HepG2 (cell line): Measurements from ENCODE around the gene STK36. TPM values are rescaled to one million over a fixed set of nuclear protein-coding genes. Genes with fewer than 3 reads are reported as not detected.

Experiments used
- AGO2 ChIP-seq: fragments of 200-400 bp; formaldehyde crosslinking; optimal IDR thresholded peaks from 2 replicates; pipeline ENCODE3; 2017; ENCODE audit warnings: mild to moderate bottlenecking, low read depth, low read length, moderate library complexity
- BRCA1 ChIP-seq: sonication (generic); formaldehyde crosslinking; IDR thresholded peaks from 2 replicates; pipeline ENCODE4 v1.4.0; 2020; ENCODE audit warnings: missing genetic modification reagents
- ESRRA ChIP-seq: sonication (generic); formaldehyde crosslinking; IDR thresholded peaks from 2 replicates; pipeline ENCODE4 v1.5.1; 2020; ENCODE audit warnings: mild to moderate bottlenecking, low read depth, missing genetic modification reagents
- IRX3 ChIP-seq: sonication (generic); formaldehyde crosslinking; IDR thresholded peaks from 2 replicates; pipeline ENCODE4 v1.8.1; 2023; ENCODE audit warnings: mild to moderate bottlenecking, low read depth, missing genetic modification reagents, borderline replicate concordance
- KDM3A ChIP-seq: IDR thresholded peaks from 2 replicates; pipeline ENCODE4 v1.6.1; 2018; ENCODE audit warnings: low read depth, missing compliant biosample characterization
- KLF11 ChIP-seq: IDR thresholded peaks from 2 replicates; pipeline ENCODE4 v1.6.1; 2016; ENCODE audit warnings: missing compliant biosample characterization
- NR2C2 ChIP-seq: sonication (generic); formaldehyde crosslinking; IDR thresholded peaks from 2 replicates; pipeline ENCODE4 v1.4.0; 2020; ENCODE audit warnings: missing genetic modification reagents, mild to moderate bottlenecking, moderate library complexity, borderline replicate concordance
- ZC3H4 ChIP-seq: sonication (generic); formaldehyde crosslinking; IDR thresholded peaks from 2 replicates; pipeline ENCODE4 v1.4.0; 2020; ENCODE audit warnings: missing genetic modification reagents, borderline replicate concordance
- ZMYM4 ChIP-seq: sonication (generic); formaldehyde crosslinking; IDR thresholded peaks from 2 replicates; pipeline ENCODE4 v1.8.1; 2023; ENCODE audit warnings: mild to moderate bottlenecking, missing genetic modification reagents
- ZNF34 ChIP-seq: sonication (generic); formaldehyde crosslinking; IDR thresholded peaks from 2 replicates; pipeline ENCODE4 v1.4.0; 2020; ENCODE audit warnings: mild to moderate bottlenecking, missing genetic modification reagents, borderline replicate concordance
- ZNF775 ChIP-seq: sonication (generic); formaldehyde crosslinking; IDR thresholded peaks from 2 replicates; pipeline ENCODE4 v1.4.0; 2020; ENCODE audit warnings: missing genetic modification reagents, mild to moderate bottlenecking, moderate library complexity, borderline replicate concordance
- ZNF839 ChIP-seq: sonication (generic); formaldehyde crosslinking; IDR thresholded peaks from 2 replicates; pipeline ENCODE4 v1.4.0; 2020; ENCODE audit warnings: missing genetic modification reagents, mild to moderate bottlenecking, borderline replicate concordance
- polyA plus RNA-seq, 8 experiments: library from polyadenylated mRNA; depleted of rRNA in 3 of 8; stranded (reverse) in 7 of 8; unstranded in 1 of 8; fragments of >200 nt; fragmentation: Illumina TruSeq in 4 of 8; extraction: Trizol in 4 of 8; gene quantifications; 2 replicates each; pipeline versions ENCODE4 v1.2.1 to v1.2.3, GENCODE V29; 2011 to 2016; ENCODE audit warnings: low read depth in 4 of 8, missing spikeins in 1 of 8, mixed read lengths in 1 of 8; ENCODE audit not compliant: insufficient read depth in 1 of 8
- total RNA-seq, 5 experiments: library from RNA; depleted of rRNA; stranded (reverse); fragments of >200 nt; fragmentation: Illumina TruSeq; extraction: Trizol; gene quantifications; 2 replicates each; pipeline ENCODE4 v1.2.3, GENCODE V29; 2016; ENCODE audit warnings: low read depth in 1 of 5
- TF ChIP-seq, protein P1 (sequence below): sonication (generic); formaldehyde crosslinking; IDR thresholded peaks from 2 replicates; pipeline ENCODE4 v1.9.0; 2021; ENCODE audit warnings: missing genetic modification reagents, borderline replicate concordance
- TF ChIP-seq, protein P2 (sequence below): sonication (generic); formaldehyde crosslinking; IDR thresholded peaks from 2 replicates; pipeline ENCODE4 v1.5.0; 2020; ENCODE audit warnings: mild to moderate bottlenecking, missing genetic modification reagents
- TF ChIP-seq, protein P3 (sequence below): sonication (generic); formaldehyde crosslinking; IDR thresholded peaks from 2 replicates; pipeline ENCODE4 v1.4.0; 2020; ENCODE audit warnings: mild to moderate bottlenecking, missing genetic modification reagents

STK36 gene
- total and polyA plus RNA-seq, 2 of the 13 experiments (the other 11 are each of a cell fraction or from before 2014, with no cell fraction given) = 45.9 to 83.5 TPM

DNA sequence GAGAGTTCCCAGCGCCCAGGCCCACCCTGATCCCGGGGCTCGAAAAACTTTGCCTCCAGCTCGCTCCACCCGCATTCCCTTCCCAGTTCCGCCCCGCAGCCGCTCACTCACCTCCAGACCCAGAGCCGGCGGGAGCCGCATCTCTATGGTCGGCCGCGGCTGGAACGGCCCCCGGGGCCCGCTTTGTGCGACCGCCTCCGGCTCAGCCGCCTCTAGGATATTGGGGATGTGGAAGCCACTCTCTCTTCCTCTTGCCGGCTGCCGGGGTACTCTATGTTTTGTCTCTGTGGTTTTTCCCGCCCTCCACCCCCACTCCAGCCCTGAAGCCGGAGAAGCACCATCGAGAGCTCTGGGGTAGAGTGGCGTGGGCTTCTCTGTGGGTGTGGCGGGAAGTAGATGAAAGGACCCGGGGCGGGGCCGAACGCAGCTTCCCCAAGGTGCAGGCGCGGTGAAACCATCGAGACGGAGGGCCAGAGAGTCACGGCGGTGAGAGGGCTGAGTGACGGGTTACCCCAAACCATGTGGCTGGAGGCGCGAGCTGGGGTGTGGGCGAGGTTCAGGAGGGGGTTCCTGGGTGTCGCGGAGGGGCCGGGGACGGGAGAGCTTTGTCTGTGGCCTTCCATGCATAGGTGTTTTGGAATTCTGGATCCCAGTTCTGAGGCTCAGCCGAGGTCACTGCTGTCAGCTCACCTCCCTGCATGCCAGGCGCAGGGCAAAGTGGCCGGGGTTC is 12.5 kb upstream of the STK36 start, which contains the start of the genes BCS1L and ZNF142 (continued):
- TF ChIP-seq ESRRA (CRISPR knock-in tag) = peak; percentile 58
- TF ChIP-seq ZC3H4 (CRISPR knock-in tag) = no peak
- TF ChIP-seq NR2C2 (CRISPR knock-in tag) = peak; percentile 89
- peak; percentile 79; the same call in 1 of the 2 replicates for TF ChIP-seq ZNF34
- TF ChIP-seq ZNF775 (CRISPR knock-in tag) = 0 out of 2 replicates have a peak, but pooled peaks have one; percentile 34
- TF ChIP-seq BRCA1 (CRISPR knock-in tag) = no peak
- TF ChIP-seq, protein P1, sequence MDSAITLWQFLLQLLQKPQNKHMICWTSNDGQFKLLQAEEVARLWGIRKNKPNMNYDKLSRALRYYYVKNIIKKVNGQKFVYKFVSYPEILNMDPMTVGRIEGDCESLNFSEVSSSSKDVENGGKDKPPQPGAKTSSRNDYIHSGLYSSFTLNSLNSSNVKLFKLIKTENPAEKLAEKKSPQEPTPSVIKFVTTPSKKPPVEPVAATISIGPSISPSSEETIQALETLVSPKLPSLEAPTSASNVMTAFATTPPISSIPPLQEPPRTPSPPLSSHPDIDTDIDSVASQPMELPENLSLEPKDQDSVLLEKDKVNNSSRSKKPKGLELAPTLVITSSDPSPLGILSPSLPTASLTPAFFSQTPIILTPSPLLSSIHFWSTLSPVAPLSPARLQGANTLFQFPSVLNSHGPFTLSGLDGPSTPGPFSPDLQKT = no peak
- TF ChIP-seq, protein P2, sequence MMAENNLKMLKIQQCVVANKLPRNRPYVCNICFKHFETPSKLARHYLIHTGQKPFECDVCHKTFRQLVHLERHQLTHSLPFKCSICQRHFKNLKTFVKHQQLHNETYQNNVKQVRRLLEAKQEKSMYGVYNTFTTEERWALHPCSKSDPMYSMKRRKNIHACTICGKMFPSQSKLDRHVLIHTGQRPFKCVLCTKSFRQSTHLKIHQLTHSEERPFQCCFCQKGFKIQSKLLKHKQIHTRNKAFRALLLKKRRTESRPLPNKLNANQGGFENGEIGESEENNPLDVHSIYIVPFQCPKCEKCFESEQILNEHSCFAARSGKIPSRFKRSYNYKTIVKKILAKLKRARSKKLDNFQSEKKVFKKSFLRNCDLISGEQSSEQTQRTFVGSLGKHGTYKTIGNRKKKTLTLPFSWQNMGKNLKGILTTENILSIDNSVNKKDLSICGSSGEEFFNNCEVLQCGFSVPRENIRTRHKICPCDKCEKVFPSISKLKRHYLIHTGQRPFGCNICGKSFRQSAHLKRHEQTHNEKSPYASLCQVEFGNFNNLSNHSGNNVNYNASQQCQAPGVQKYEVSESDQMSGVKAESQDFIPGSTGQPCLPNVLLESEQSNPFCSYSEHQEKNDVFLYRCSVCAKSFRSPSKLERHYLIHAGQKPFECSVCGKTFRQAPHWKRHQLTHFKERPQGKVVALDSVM (CRISPR knock-in tag) = peak; percentile 70
- peak; percentile 66; the same call in 1 of the 2 replicates for TF ChIP-seq KDM3A (CRISPR knock-in tag)
- TF ChIP-seq IRX3 (CRISPR knock-in tag) = peak; percentile 32
- 0 out of 2 replicates have a peak, but pooled peaks have one; percentile 19 for TF ChIP-seq ZNF839 (CRISPR knock-in tag)
- TF ChIP-seq ZMYM4 (CRISPR knock-in tag) = peak; percentile 73; the same call in 1 of the 2 replicates
- TF ChIP-seq AGO2 = peak; percentile 87
- TF ChIP-seq KLF11 = no peak
- TF ChIP-seq, protein P3, sequence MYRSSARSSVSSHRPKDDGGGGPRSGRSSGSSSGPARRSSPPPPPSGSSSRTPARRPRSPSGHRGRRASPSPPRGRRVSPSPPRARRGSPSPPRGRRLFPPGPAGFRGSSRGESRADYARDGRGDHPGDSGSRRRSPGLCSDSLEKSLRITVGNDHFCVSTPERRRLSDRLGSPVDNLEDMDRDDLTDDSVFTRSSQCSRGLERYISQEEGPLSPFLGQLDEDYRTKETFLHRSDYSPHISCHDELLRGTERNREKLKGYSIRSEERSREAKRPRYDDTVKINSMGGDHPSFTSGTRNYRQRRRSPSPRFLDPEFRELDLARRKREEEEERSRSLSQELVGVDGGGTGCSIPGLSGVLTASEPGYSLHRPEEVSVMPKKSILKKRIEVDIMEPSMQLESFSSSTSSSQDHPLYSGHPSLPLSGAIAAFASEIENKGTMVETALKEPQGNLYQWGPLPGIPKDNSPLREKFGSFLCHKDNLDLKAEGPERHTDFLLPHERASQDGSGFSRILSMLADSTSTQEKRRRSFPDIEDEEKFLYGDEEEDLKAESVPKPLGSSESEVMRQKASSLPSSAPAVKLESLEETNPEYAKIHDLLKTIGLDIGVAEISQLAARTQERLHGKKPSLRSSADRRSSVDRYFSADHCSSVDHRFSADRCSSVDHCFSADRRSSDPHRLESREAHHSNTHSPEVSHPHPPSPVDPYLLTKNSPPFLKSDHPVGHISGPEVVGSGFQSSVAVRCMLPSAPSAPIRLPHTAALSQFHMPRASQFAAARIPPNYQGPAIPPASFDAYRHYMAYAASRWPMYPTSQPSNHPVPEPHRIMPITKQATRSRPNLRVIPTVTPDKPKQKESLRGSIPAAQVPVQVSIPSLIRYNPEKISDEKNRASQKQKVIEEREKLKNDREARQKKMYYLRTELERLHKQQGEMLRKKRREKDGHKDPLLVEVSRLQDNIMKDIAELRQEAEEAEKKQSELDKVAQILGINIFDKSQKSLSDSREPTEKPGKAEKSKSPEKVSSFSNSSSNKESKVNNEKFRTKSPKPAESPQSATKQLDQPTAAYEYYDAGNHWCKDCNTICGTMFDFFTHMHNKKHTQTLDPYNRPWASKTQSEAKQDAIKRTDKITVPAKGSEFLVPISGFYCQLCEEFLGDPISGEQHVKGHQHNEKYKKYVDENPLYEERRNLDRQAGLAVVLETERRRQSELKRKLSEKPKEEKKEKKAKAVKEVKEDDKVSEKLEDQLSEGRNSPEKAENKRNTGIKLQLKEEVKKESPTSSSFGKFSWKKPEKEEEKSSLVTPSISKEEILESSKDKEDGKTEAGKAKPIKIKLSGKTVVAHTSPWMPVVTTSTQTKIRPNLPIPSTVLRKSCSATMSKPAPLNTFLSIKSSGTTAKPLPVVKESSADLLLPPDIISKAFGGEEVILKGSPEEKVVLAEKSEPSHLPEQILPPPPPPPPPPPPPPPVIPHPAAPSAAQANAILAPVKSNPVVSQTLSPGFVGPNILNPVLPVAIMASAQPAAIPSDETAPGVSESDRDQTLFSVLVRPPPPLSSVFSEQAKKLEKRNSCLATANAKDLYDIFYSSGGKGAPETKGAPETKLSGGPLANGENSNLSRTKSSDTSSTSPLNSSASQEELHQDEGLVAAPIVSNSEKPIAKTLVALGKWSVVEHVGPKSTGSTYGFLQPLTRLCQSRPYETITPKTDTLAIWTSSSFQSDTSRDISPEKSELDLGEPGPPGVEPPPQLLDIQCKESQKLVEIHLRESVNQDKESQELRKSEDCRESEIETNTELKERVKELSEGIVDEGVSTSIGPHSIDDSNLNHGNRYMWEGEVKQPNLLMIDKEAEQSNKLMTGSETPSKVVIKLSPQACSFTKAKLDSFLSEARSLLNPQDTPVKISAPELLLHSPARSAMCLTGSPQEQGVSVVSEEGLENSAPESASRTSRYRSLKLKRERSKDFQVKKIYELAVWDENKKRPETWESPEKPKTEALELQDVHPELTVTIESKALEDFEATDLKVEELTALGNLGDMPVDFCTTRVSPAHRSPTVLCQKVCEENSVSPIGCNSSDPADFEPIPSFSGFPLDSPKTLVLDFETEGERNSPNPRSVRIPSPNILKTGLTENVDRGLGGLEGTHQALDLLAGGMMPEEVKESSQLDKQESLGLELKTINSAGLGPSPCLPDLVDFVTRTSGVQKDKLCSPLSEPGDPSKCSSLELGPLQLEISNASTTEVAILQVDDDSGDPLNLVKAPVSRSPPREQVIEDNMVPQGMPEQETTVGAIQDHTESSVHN = 0 out of 2 replicates have a peak, but pooled peaks have one; percentile 61
